HL-60 (cell line): ENCODE measurements around the gene CRIM1.

Experiments used
- GABPA ChIP-seq: IDR thresholded peaks from 2 replicates; pipeline ENCODE4 v1.6.1; 2012; ENCODE audit warnings: low read depth
- POLR2AphosphoS5 ChIP-seq: IDR thresholded peaks from 2 replicates; pipeline ENCODE4 v1.6.1; 2012; ENCODE audit warnings: low read depth
- REST ChIP-seq: IDR thresholded peaks from 2 replicates; pipeline ENCODE4 v1.6.1; 2012; ENCODE audit warnings: low read depth; ENCODE audit not compliant: insufficient replicate concordance
- SPI1 ChIP-seq: IDR thresholded peaks from 2 replicates; pipeline ENCODE4 v1.6.1; 2012; ENCODE audit warnings: low read depth, mild to moderate bottlenecking, borderline replicate concordance
- TF ChIP-seq, protein P1 (sequence below): IDR thresholded peaks from one replicate; pipeline ENCODE4 v1.5.1; 2011; ENCODE audit warnings: low read length, control low read depth, inconsistent platforms; ENCODE audit not compliant: insufficient read depth

DNA sequence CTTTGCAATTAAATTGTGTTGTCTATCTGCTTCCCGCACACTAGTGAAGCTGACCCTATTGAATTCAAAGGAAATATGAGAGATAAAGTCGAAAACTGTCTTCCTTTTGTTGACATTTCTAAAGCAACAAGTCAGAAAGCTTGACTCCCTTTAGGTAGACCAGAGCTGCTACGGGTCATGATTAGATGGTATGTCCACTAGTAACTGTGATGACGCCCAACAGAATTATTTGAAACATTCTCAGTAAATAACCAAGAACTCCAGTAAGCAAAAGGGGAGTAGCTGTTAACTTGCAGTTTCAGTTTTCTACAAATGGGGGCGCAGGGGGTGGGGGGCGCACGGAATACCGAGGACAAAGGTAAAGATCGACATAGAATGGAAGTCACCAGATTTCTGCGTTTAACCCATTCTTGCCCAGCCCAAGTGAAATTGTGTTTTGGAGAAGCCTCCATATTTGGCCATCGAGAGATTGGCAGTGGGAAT lies 56.4 kb downstream of the CRIM1 start:
- TF ChIP-seq, protein P1, sequence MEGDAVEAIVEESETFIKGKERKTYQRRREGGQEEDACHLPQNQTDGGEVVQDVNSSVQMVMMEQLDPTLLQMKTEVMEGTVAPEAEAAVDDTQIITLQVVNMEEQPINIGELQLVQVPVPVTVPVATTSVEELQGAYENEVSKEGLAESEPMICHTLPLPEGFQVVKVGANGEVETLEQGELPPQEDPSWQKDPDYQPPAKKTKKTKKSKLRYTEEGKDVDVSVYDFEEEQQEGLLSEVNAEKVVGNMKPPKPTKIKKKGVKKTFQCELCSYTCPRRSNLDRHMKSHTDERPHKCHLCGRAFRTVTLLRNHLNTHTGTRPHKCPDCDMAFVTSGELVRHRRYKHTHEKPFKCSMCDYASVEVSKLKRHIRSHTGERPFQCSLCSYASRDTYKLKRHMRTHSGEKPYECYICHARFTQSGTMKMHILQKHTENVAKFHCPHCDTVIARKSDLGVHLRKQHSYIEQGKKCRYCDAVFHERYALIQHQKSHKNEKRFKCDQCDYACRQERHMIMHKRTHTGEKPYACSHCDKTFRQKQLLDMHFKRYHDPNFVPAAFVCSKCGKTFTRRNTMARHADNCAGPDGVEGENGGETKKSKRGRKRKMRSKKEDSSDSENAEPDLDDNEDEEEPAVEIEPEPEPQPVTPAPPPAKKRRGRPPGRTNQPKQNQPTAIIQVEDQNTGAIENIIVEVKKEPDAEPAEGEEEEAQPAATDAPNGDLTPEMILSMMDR = no peak
- TF ChIP-seq REST (no peak), POLR2AphosphoS5 (no peak), GABPA (no peak), SPI1 (no peak)
